Left kidney (tissue), 2 donors: ENCODE measurements around the gene JAK1. TPM values are rescaled to one million over a fixed set of nuclear protein-coding genes. Genes with fewer than 3 reads are reported as not detected.
"Not testable (repeated sequence)": the region's sequence is repeated elsewhere in the genome, so short reads cannot be mapped to it uniquely, and the experiment has no call there.

Source experiments
- DNase-seq: peaks from one replicate; pipeline ENCODE4 v3.0.0-alpha.2; 2013
- polyA plus RNA-seq: library from polyadenylated mRNA; unstranded; fragments of 120-200 nt; gene quantifications from one replicate; pipeline ENCODE4 v1.2.1, GENCODE V29; 2013; ENCODE audit not compliant: insufficient read length

JAK1 gene
- polyA plus RNA-seq, 1 donor: 106 TPM

DNA sequence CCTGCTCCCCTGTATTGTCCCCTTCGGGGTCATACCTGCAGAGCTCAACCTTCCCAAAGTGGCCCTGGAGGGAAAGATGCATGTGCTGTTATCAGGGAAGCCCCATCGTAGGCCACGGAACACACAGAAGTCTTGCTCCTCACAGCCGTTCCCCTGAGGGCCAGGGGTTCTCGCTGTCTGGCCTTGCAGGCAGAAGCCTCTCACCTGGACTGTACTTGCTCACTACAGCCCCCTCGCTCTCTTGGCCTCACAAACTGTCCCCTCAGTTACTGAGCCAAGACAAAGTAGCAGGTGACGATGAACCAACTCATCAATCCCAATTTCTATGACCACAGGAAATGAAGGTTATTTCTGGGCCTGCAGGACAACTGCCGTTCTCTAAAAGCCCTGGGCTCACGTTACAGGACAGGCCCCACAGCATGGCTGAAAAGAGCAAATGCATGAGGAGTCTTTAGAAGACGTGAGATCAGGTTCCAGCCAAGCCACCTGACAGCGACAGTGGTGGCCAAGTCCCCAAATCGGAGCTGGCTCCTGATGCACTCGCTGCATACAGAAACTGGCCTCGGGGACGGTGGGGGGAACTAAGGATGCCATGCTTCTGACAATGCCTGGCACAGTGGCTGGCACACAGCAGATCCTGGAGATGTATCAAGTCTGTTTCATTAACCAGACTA is 126.5 kb downstream of the JAK1 start:
- peak; percentile 14 for DNase-seq

DNA sequence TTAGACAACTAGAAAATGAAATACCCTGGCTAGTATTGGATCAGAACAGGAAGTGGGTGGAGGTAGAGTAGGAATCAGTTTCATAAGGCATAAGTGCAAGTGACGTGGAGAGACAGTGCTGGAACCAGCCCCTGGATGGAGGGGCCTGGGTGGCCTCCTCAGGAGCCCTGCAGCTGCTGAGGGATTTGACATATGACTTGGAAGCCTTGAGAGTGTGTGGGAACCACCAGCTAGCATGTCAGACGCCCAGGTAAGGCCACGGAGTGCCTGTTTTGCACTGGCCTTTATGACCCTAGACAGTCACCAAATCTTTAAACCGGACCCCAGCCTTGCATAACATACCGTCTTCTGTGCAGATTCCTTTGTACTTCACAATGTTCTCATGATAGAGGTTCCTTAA is 127.1 kb downstream of the JAK1 start:
- no peak for DNase-seq

DNA sequence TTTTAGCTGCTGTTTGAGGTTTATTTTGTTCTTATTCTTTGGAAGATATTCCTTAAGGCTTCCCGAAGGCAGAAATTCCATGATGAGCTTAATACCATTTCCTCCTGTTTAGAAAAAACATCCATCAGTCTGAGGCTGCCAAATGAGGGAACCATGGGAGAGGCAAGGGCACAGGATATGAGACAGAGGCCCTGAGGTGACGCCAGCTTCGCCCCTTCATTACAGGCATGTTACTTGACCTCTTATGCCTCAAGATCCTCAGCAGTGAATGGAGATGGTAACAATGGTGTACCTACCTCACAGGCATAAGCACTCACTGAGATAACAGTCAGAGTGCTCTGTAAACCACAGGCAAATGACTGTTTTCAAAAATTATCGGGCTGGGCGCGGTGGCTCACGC is 127.9 kb downstream of the JAK1 start:
- no peak for DNase-seq

DNA sequence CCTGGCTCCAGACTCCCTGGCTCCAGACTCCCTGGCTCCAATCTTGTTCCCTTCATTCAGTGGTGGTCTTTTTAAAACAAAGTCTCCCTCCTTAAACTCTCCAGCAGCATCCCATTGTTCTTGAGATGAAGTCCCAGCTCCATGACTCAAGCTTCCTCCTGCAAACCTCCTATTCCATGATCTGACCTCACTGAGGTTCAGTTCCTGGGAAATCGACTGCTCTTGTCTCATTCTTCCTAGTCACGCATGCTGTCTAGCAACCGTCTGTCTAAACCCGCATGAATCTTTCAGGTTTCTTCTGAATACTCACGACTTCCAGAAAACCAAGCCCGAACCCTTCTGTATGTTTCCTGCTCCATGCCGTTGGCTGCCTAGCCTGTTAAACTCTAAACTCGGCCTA is 129.5 kb downstream of the JAK1 start:
- no peak for DNase-seq

DNA sequence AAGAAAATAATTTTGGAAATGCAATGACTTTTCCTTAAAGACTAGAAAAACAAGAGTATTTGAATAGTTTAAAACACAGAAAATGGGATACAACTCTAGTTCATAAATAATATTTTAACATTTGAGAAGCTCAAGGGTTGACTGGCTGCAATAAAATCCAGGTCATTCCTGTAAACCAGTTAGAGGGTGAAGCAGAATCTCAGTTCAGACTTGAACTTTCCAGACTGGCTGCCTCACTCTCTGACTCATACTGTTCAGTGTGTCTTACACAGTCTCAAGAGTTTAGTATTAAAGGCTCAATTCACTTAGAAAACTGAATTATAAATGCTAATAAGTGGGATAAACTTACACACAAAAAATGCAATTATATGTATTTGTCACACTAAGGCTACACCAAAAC is 131.6 kb downstream of the JAK1 start:
- DNase-seq: no peak

DNA sequence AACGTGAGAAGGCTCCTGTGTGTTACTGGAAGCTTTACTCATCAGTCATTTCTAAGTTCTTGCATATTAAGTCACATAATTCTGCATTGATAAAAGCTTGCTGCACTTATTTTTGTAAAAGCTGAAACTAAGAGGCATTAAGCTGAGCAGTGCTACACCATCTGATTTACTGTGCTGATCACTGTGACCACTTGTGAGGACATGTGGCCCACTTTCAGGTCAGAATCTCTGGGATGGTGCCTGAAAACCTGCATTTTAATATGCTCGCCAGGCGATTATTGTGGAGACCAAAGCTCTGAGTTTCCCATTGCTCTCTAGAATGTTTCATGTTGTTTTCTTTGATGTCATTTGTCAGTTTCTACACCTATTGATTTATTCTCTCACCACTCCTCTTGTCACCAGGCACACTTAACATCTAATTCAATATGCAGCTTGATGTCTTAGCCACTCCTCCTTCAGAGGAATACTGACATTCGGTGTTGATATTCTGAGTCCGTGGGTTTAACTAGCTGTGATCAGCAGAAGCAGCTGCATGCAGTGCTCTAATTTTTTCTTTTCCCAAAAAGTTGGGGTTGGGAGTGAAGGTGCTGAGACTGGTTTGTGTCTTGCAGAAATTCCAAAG is 136.2 kb downstream of the JAK1 start:
- no peak for DNase-seq

DNA sequence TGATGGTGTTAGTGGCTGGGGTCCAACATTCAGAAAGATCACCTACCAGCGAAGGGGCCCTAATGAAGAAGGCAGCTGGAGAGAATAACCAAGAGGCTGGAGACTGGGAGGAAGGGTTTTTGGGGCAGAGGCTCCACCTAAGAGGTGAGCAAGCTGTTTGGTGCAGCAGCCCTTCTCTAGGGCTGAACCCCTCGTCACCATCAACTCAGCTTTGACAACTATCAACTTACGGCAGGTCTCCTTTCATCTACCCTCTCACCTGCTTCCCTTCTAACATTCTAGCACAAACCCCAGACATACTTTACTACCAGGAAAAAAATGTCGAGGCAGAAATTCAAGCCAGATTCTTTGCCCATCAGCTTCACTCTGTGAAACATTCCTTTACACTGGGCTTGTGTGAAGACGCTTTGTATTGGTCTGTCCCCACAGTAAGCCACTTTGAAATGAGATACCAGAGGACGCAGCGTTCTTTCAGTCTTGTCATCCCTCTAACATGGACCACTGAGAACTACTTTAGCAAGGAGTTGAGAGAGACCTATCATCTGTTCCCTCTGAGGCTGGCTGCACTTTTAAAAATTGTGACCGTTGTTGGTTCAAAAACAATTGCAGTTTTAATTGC is 136.8 kb downstream of the JAK1 start:
- peak; percentile 18 for DNase-seq

DNA sequence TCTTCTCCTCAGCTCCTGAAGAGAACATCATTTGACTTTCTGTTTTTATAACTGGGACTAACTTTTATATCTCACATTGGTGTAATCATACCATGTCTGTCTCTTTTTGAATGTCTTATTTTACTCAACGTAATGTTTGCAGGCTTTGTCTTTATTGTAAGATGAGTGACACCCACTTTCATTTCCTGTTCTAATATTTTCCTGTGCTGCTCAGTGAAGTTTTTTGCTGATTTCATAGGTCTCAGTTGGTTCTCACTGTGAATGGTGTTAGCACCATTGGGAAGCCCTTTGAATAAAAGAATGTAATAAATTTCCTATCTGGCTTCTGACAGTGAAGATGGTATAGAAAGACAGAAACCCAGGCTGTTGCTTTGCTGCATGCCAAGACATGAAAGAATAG is 137.5 kb downstream of the JAK1 start:
- no peak for DNase-seq

DNA sequence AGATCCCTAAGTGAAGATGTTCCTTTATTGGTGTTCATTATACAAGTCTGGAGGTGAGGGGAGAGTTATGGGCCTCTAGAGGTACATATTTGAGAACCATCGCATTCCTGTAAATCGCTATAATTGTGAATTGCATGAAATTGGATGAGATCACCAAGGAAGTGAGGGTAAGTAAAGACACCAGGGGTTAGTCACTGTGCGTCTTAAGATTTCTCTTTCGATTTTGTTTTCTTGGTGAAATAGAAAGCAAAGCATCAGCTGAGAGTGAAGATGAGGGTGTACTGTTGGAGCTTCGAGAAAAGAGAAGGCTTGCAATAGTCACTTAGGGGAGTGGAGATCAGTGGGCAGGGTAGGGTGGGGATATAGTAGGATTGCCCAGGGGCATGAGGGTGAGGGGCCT is 139.4 kb downstream of the JAK1 start:
- DNase-seq: no peak

DNA sequence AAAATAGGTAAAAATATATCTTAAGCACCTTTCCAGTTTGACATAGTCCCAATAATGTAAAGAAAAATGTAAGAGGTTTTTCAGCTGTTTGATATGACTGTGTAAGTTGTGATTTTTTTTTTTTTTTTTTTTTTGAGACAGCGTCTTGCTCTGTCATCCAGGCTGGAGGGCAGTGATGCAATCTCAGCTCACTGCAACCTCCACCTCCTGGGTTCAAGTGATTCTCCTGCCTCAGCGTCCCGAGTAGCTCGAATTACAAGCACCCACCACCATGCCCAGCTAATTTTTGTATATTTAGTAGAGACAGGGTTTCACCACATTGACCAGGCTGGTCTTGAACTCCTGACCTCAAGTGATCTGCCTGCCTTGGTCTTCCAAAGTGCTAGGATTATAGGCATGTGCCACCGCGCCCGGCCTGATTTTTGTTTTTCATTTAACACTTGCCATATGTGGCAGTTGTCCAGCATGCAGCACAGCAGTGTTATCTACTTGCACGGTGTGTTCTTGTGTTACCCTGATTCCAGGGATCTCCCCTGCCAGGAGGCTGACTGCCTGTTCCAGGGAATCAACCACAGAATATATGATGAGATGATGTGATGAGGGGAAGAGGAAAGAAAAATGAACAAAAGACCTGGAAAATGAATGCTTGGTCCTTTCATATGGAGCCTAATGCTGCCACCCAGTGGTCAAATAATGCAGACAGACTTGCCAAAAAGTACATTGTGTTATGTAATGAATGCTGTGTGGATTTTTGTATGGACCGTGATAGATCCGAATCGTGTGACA is 142.5 kb downstream of the JAK1 start:
- peak; percentile 79 for DNase-seq

DNA sequence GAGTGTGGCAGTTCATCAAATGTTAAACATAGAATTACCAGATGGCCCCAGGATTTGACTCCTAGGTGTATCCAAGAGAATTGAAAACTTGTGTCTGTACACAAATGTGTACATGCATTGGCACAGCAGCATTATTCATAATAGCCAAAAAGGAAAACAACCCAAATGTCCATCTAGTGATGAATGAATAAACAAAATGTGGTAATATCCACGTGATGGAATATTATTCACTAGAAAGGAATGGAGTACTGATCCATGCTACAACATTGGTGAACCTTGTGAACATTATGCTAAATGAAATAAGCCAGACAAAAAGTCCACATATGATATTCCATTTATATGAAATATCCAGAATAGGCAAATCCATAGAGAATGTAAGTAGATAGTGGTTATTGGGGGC is 143.7 kb downstream of the JAK1 start:
- no peak for DNase-seq

DNA sequence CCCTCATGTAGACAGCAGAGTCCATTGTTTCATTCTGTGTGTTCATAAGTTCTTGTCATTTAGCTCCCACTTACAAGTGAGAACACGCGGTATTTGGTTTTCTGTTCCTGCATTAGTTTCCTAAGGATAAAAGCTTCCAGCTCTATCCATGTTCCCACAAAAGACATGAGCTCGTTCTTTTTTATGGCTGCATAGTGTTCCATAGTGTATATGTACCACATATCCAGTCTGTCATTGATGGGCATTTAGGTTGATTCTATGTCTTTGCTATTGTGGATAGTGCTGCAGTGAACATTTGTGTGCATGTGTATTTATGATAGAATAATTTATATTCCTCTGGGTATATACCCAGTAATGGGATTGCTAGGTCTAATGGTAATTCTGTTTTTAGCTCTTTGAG is 145.8 kb downstream of the JAK1 start:
- DNase-seq: not testable (repeated sequence)

DNA sequence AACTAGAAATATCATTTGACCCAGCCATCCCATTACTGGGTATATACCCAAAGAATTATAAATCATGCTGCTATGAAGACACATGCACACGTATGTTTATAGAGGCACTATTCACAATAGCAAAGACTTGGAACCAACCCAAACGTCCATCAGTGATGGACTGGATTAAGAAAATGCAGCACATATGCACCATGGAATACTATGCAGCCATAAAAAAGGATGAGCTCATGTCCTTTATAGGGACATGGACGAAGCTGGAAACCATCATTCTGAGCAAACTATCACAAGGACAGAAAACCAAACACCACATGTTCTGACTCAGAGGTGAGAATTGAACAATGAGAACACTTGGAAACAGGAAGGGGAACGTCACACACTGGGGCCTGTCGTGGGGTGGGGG is 149.0 kb downstream of the JAK1 start:
- DNase-seq: not testable (repeated sequence)

DNA sequence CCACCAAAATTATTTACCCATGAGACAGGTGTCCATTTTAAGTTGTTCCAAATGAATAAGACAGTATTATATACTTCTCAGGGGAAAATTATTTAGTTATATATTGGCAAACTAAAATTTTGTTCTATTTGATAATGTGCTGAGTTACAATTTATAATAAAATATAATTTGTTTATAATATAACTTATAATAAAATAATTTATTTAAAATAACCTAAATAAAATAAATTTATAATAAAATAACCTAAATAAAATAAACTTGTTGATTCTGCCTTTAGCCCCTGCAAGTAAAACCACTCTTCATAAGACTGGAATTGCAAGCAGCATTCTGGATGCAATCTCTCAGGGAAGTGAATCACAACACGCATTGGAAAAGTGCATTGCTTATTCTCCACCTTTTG is 151.9 kb downstream of the JAK1 start:
- DNase-seq: no peak

DNA sequence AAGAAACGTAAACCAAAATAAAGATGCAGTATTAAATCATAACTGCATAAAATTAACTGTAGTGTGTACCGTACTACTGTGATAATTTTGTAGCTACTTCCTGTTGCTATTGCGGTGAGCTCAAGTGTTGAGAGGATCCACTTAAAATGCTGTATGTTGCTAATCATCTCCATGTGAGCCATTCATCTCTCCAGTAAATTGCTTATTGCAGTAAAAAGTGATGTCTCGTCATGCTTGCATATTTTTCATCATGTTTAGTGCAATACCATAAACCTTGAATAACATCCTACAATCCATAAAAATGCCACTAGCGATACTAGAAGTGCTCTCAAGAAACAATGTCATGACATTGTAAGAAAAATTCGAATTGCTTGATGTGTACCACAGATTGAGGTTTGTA is 155.2 kb downstream of the JAK1 start:
- DNase-seq: no peak

DNA sequence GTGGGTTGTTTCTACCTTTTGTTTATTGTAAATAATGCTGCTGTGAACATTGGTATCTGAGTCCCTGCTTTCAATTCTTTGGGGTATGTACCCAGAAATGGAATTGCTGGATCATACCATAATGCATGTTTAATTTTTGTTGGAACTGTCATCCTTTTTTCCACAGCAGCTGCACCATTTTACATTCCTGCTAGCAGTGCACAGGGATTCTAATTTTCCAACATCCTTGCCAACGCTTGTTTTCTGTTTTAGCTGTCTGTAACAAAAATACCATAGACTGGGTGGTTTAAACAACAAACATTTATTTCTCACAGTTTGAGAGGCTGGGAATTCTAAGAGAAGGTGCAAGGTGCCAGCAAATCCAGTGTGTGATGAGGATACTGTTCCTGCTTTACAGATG is 156.3 kb downstream of the JAK1 start:
- DNase-seq: no peak

DNA sequence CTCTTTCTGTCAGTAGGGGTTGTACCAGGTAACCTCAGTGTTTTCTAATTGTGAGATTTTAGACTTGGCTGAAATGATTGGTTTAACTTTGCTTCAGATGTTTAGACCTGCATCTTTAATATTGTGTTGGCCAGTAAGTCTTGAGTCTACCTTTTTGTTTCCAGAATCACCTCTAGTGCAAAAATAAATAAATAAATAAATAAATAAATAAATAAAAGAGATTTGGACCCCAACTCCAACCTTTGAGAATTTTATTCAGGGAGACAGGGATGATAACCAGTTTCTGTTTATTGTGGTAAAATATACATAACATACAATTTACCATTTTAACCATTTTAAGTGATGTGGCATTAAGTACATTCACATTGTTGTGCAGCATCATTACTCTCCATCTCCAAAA is 157.0 kb downstream of the JAK1 start:
- DNase-seq: no peak

DNA sequence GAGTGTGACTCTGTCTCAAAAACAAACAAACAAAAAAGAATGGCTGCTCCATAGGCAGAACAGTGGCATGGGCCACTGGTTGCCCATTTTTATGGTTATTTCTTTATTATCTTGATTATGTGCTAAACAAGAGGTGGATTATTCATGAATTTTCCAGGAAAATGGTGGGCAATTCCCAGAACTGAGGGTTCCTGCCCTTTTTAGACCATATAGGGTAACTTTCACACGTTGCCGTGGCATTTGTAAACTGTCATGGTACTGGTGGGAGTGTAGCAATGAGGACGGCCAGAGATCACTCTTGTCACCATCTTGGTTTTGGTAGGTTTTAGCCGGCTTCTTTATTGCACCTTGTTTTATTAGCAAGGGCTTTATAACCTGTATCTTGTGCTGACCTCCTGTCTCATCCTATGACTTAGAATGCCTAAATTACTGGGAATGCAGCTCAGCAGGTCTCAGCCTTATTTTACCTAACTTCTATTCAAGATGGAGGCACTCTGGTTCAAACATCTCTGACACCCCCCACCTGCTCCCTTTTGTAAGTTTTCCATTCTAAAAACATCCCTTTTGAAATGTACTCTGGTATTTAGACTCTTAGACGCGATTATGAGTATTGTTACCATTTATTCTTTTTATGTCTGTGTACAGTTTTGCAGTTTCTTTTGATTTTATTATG is 164.4 kb downstream of the JAK1 start:
- no peak for DNase-seq

DNA sequence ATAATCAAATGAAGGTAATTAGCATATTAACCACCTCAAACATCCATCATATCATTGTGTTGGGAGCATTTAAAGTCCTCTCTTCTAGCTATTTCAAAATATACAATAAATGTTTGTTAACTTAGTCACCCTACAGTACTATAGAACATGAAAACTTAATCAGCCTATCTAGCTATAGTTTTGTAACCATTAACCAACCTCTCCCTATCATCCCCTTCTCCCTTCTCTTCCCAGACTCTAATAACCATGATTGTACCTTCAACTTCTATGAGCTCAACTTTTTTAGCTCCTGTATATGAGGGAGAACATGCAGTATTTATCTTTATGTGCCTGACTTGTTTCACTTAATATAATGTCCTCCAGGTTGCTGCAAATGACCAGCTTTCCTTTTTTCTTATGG is 167.5 kb downstream of the JAK1 start:
- DNase-seq: no peak

DNA sequence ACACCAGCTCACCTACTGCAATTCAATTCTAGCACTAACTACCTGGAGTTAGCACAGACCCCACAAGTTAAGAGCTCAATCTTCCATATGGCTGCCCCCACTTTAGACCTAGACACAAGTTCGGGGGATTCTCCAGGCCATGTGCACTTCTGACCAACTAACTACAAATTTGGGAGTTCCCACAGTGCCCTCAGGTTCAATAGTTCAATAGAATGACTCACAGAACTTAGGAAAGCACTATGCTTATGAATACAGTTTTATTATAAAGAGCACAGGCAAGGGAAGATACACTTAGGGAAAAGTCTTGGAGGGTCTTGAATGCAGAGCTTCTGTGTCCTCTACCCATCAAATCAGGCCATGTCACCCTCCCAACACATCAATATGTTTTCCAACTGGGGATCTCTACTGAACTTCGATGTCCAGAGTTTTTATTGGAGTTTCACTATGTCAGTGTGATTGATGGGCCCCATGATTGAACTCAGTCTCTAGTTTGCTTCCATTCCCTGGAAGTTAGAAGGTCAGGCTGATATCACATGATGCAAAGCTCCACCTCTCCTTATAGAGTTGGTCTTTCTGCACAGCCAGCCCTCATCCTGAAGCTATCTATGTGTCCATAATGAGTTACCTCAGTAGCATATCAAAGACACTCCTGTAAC is 175.4 kb downstream of the JAK1 start:
- DNase-seq: no peak
